HEK293 (cell line): ENCODE measurements around the gene FGFR2.

ENCODE experiments used
- CTCF ChIP-seq: fragments of 450-650 bp; formaldehyde crosslinking; IDR thresholded peaks from 2 replicates; pipeline ENCODE4 v1.5.1; 2016; ENCODE audit warnings: missing biosample characterization, missing genetic modification characterization
- EGR2 ChIP-seq: fragments of 450-650 bp; formaldehyde crosslinking; IDR thresholded peaks from 2 replicates; pipeline ENCODE4 v1.5.1; 2016; ENCODE audit warnings: low read depth, missing biosample characterization, missing genetic modification characterization
- ZNF184 ChIP-seq: fragments of 450-650 bp; IDR thresholded peaks from 2 replicates; pipeline ENCODE4 v1.5.1; 2018; ENCODE audit warnings: missing biosample characterization, mild to moderate bottlenecking, missing genetic modification characterization
- ZNF274 ChIP-seq, 2 experiments: fragments of 200-500 bp in 1 of 2; fragments of 450-650 bp in 1 of 2; sonication (Bioruptor generic) in 1 of 2; formaldehyde crosslinking in 1 of 2; IDR thresholded peaks; 2 replicates each; pipeline versions ENCODE4 v1.5.1 to v1.6.1; 2014 to 2016; ENCODE audit warnings: borderline replicate concordance in 1 of 2, inconsistent platforms in 1 of 2, low read length in 1 of 2, missing biosample characterization in 1 of 2, missing genetic modification characterization in 1 of 2
- ZNF521 ChIP-seq: fragments of 450-650 bp; formaldehyde crosslinking; IDR thresholded peaks from 2 replicates; pipeline ENCODE4 v1.5.1; 2017; ENCODE audit warnings: missing biosample characterization, mild to moderate bottlenecking, missing genetic modification characterization

- TF ChIP-seq CTCF (tag by site-specific recombination) (no peak), ZNF184 (no peak), ZNF521 (tag by site-specific recombination) (no peak), ZNF274 (IDR thresholded peaks at IDR 0.05; ENCODE audit: low read length) (no peak), ZNF274 (tag by site-specific recombination; IDR thresholded peaks at IDR 0.05; ENCODE audit: borderline replicate concordance) (no peak), EGR2 (no peak)
These were observed 5.9 kb downstream of the FGFR2 start for GRCh38 chr10:121592155-121592890.
